ENCODE measurements around the gene ZNF791.

- TF ChIP-seq CTCF (IDR thresholded peaks at IDR 0.05; ENCODE audit: poor library complexity): no peak
- TF ChIP-seq EZH2 (IDR thresholded peaks at IDR 0.05; ENCODE audit: borderline replicate concordance): no peak
- no peak for TF ChIP-seq EZH2phosphoT487 (IDR thresholded peaks at IDR 0.05; ENCODE audit: low read depth, severe bottlenecking, unreplicated experiment)
Measured at GRCh38 chr19:12607631-12608030, 3.1 kb upstream of the ZNF791 start.

All from hepatocyte (in vitro differentiated cells).